ENCODE data around the gene DPP6. TPM values are rescaled to one million over a fixed set of nuclear protein-coding genes. Genes with fewer than 3 reads are reported as not detected.

The DPP6 gene
- polyA plus RNA-seq, 1 of the 3 experiments (the other 2 are of a cell fraction): not detected

DNA sequence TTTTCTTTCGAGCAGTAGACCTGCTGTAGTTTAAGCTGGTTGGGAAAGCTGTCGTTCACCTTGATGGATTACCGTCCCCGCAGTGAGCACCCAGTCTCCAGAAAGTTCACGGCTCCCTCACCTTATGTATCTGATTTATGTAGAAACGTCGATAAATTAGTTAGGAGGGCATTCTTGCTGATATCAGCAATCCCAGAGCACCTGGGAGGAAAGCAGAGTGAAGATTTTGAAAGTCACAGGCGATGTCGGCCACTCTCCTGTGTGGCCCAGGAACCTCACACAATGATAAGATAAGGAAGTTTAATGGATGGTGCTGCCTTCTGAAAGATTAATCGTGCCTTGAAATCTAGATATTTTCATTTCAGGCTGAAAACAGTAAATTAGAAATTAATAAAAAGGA, 336.8 kb downstream of the DPP6 start (continued):
- no peak for TF ChIP-seq CTCF (IDR thresholded peaks at IDR 0.05)

DNA sequence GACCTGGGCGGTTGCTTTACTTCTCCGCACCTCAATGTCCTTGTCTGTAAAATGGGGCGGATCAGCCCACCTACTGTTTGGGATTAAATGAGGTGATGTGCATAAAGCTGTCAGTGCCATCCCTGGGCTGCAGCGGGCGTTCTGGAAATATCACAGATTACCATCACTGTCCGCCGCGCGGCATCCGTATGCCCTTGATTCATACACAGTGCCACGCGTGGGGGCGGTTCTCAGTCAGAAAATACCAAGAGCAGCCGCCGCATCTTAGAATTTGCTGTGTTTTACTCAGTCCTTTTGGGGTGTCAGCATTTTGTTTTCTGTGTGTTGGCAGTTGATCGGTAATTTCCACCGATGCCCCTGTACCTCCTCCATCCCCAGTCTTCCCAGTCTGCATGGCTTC, 338.8 kb downstream of the DPP6 start:
- ChIA-PET POLR2A (no interaction called here), CTCF (no interaction called here)
- Histone ChIP-seq H3K27me3 (ENCODE audit: insufficient read depth) (no peaks in the 10 kb centered on the region), H3K79me2 (ENCODE audit: insufficient read depth) (no peaks in the 10 kb centered on the region), H3K4me1 (ENCODE audit: control insufficient read depth in 1 of 2, insufficient read depth in 2 of 2, low read depth in 1 of 2, low read length in 1 of 2) (peaks cover 0 to 13% of the 10 kb centered on the region in 2 experiments; a peak in 2 of 4 replicates), H3F3A (replicated peaks; ENCODE audit: insufficient read depth) (no peaks in the 10 kb centered on the region), H3K9me3 (0 out of 2 replicates have a peak, but pooled peaks cover 10% of the 10 kb centered on the region), H3K9ac (no peak overlapping the region), H3K4me3 (ENCODE audit: low read depth in 2 of 2, low read length in 1 of 2) (no peak overlapping the region), H2AFZ (ENCODE audit: low read depth) (no peak overlapping the region), H3K9me2 (0 out of 2 replicates have a peak, but pooled peaks cover 6% of the 10 kb centered on the region), H3K36me3 (replicated peaks in 1 of 2; ENCODE audit: control insufficient read depth in 1 of 2, insufficient read depth in 2 of 2, low read length in 1 of 2) (no peaks in the 10 kb centered on the region), H3K4me2 (no peak overlapping the region), H3K27ac (ENCODE audit: low read depth in 2 of 2, low read length in 1 of 2) (no peak overlapping the region), H4K20me1 (ENCODE audit: insufficient read depth) (no peaks in the 10 kb centered on the region)
- no peak for DNase-seq
- WGBS (ENCODE audit: low lambda C conversion rate): 79% methylated on average over 17 of the region's 17 CpGs
- TF ChIP-seq RCOR1 (IDR thresholded peaks at IDR 0.05; ENCODE audit: low read length) (no peak), YY1 (IDR thresholded peaks at IDR 0.05; ENCODE audit: low read depth) (no peak), RFX5 (IDR thresholded peaks at IDR 0.05; ENCODE audit: low read length) (no peak), CTCF (IDR thresholded peaks at IDR 0.05) (no peak), SIN3A (IDR thresholded peaks at IDR 0.05; ENCODE audit: borderline replicate concordance, low read depth, low read length) (no peak), EZH2phosphoT487 (IDR thresholded peaks at IDR 0.05; ENCODE audit: borderline replicate concordance, low read depth) (no peak), GATA2 (CRISPR knock-in tag; IDR thresholded peaks at IDR 0.05) (no peak), RAD21 (IDR thresholded peaks at IDR 0.05; ENCODE audit: low read length) (no peak)
- TF ChIP-seq, protein P1, sequence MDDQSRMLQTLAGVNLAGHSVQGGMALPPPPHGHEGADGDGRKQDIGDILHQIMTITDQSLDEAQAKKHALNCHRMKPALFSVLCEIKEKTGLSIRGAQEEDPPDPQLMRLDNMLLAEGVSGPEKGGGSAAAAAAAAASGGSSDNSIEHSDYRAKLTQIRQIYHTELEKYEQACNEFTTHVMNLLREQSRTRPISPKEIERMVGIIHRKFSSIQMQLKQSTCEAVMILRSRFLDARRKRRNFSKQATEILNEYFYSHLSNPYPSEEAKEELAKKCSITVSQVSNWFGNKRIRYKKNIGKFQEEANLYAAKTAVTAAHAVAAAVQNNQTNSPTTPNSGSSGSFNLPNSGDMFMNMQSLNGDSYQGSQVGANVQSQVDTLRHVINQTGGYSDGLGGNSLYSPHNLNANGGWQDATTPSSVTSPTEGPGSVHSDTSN (IDR thresholded peaks at IDR 0.05): no peak

DNA sequence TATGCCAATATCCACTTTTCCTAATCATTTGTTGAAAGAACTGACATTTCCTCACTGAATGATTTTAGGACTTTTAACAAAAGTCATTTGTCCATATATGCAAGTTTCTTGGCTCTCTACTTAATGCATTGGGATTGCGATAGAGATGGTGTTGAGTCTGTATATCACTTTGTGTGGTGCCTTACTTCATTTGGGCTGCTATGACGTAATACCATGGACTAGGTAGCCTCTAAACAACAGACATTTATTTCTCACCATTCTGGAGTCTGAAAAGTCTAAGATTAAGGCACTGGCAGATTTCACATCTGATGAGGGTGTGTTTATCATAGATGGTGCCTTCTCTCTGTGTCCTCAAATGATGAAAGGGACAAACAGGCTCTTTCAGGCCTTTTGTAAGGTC, 342.6 kb downstream of the DPP6 start:
- peaks cover 5% of the 10 kb centered on the region for H3K9me3 ChIP-seq
- no peaks in the 10 kb centered on the region for H3K9me2 ChIP-seq
- H3K79me2 ChIP-seq (ENCODE audit: insufficient read depth): no peaks in the 10 kb centered on the region
- H3K4me3 ChIP-seq (ENCODE audit: low read depth in 2 of 2, low read length in 1 of 2): no peak overlapping the region
- no peaks in the 10 kb centered on the region for H3F3A ChIP-seq (replicated peaks; ENCODE audit: insufficient read depth)
- H3K27me3 ChIP-seq (ENCODE audit: insufficient read depth): no peaks in the 10 kb centered on the region
- no peaks in the 10 kb centered on the region for H3K36me3 ChIP-seq (replicated peaks in 1 of 2; ENCODE audit: control insufficient read depth in 1 of 2, insufficient read depth in 2 of 2, low read length in 1 of 2)
- no peak overlapping the region for H3K9ac ChIP-seq
- H2AFZ ChIP-seq (ENCODE audit: low read depth): no peak overlapping the region
- WGBS (ENCODE audit: low lambda C conversion rate): 38% methylated on average over 2 of the region's 2 CpGs
- H3K27ac ChIP-seq (ENCODE audit: low read depth in 2 of 2, low read length in 1 of 2): no peak overlapping the region
- no peaks in the 10 kb centered on the region; a peak in 1 of 4 replicates for H3K4me1 ChIP-seq (ENCODE audit: control insufficient read depth in 1 of 2, insufficient read depth in 2 of 2, low read depth in 1 of 2, low read length in 1 of 2)
- ChIA-PET POLR2A (no interaction called here), CTCF (no interaction called here)
- no peaks in the 10 kb centered on the region for H4K20me1 ChIP-seq (ENCODE audit: insufficient read depth)
- DNase-seq: no peak
- no peak overlapping the region for H3K4me2 ChIP-seq
- no peak for TF ChIP-seq MAX (IDR thresholded peaks at IDR 0.05; ENCODE audit: low read depth)
- TF ChIP-seq RXRA (IDR thresholded peaks at IDR 0.05; ENCODE audit: borderline replicate concordance, low read depth): no peak
- TF ChIP-seq, protein P2, sequence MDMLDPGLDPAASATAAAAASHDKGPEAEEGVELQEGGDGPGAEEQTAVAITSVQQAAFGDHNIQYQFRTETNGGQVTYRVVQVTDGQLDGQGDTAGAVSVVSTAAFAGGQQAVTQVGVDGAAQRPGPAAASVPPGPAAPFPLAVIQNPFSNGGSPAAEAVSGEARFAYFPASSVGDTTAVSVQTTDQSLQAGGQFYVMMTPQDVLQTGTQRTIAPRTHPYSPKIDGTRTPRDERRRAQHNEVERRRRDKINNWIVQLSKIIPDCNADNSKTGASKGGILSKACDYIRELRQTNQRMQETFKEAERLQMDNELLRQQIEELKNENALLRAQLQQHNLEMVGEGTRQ (IDR thresholded peaks at IDR 0.05; ENCODE audit: borderline replicate concordance, low read depth, low read length): no peak
- no peak for TF ChIP-seq YY1 (IDR thresholded peaks at IDR 0.05; ENCODE audit: low read depth)
- TF ChIP-seq TAF1 (IDR thresholded peaks at IDR 0.05; ENCODE audit: borderline replicate concordance, low read depth, low read length): no peak
- no peak for TF ChIP-seq FOSL2 (IDR thresholded peaks at IDR 0.05; ENCODE audit: borderline replicate concordance, low read depth)
- no peak for TF ChIP-seq RFX5 (IDR thresholded peaks at IDR 0.05; ENCODE audit: low read length)
- TF ChIP-seq CTCF (IDR thresholded peaks at IDR 0.05): no peak
- no peak for TF ChIP-seq NFIC (IDR thresholded peaks at IDR 0.05; ENCODE audit: borderline replicate concordance)
- TF ChIP-seq GATA2 (CRISPR knock-in tag; IDR thresholded peaks at IDR 0.05): no peak
- no peak for TF ChIP-seq TEAD4 (IDR thresholded peaks at IDR 0.05; ENCODE audit: borderline replicate concordance, insufficient read depth)
- TF ChIP-seq EZH2phosphoT487 (IDR thresholded peaks at IDR 0.05; ENCODE audit: borderline replicate concordance, low read depth): no peak
